A673 (cell line): ENCODE results near the gene SRRM1.

Source experiments
- EZH2 ChIP-seq: fragments of 200-600 bp; sonication (generic); IDR thresholded peaks from 2 replicates; pipeline ENCODE4 v1.6.1; 2017; ENCODE audit warnings: borderline replicate concordance, low read depth, mild to moderate bottlenecking, mixed read lengths, antibody characterized with exemption, low read length; ENCODE audit not compliant: poor library complexity, severe bottlenecking
- TF ChIP-seq, protein P1 (sequence below): fragments of 300-800, 200-600 bp; sonication (generic); conservative IDR thresholded peaks from 2 replicates; pipeline ENCODE4 v1.5.1; 2017; ENCODE audit warnings: low read depth, mild to moderate bottlenecking, antibody characterized with exemption, low read length, moderate library complexity, mixed read lengths

- TF ChIP-seq, protein P1, sequence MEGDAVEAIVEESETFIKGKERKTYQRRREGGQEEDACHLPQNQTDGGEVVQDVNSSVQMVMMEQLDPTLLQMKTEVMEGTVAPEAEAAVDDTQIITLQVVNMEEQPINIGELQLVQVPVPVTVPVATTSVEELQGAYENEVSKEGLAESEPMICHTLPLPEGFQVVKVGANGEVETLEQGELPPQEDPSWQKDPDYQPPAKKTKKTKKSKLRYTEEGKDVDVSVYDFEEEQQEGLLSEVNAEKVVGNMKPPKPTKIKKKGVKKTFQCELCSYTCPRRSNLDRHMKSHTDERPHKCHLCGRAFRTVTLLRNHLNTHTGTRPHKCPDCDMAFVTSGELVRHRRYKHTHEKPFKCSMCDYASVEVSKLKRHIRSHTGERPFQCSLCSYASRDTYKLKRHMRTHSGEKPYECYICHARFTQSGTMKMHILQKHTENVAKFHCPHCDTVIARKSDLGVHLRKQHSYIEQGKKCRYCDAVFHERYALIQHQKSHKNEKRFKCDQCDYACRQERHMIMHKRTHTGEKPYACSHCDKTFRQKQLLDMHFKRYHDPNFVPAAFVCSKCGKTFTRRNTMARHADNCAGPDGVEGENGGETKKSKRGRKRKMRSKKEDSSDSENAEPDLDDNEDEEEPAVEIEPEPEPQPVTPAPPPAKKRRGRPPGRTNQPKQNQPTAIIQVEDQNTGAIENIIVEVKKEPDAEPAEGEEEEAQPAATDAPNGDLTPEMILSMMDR, result no peak
- TF ChIP-seq EZH2, result no peak
These were observed 429 bp downstream of the SRRM1 start for GRCh38 chr1:24643363-24644099.
